MM.1S (cell line): ENCODE results near the gene OAS3.

ENCODE experiments used
- DNase-seq: peaks from one replicate; pipeline ENCODE4 v3.0.0-alpha.2; 2015
- H2AFZ ChIP-seq: fragments of 300-600 bp; sonication (generic); 2 replicates; pipeline ENCODE4 v1.6.0; 2016; ENCODE audit warnings: antibody characterized with exemption, low read length
- H3F3A ChIP-seq: fragments of 300-600 bp; sonication (generic); 2 replicates; pipeline ENCODE4 v1.6.1; 2016; ENCODE audit warnings: mild to moderate bottlenecking, antibody characterized with exemption, low read length, moderate library complexity, mixed read lengths; ENCODE audit not compliant: insufficient read depth
- H3K27ac ChIP-seq: fragments of 300-600 bp; sonication (generic); 2 replicates; pipeline ENCODE4 v1.5.1; 2016; ENCODE audit warnings: mild to moderate bottlenecking, low read length
- H3K27me3 ChIP-seq: fragments of 300-600 bp; sonication (generic); replicated peaks from 2 replicates; pipeline ENCODE4 v1.6.0; 2016; ENCODE audit warnings: low read length; ENCODE audit not compliant: insufficient read depth
- H3K36me3 ChIP-seq: fragments of 300-600 bp; sonication (generic); replicated peaks from 2 replicates; pipeline ENCODE4 v1.6.1; 2016; ENCODE audit warnings: mild to moderate bottlenecking, low read length, mixed read lengths; ENCODE audit not compliant: insufficient read depth
- H3K4me1 ChIP-seq: fragments of 300-600 bp; sonication (generic); 2 replicates; pipeline ENCODE4 v1.6.1; 2016; ENCODE audit warnings: low read length, mixed read lengths
- H3K4me2 ChIP-seq: fragments of 300-600 bp; sonication (generic); 2 replicates; pipeline ENCODE4 v1.6.0; 2016; ENCODE audit warnings: low read depth, low read length
- H3K4me3 ChIP-seq: fragments of 300-600 bp; sonication (generic); 2 replicates; pipeline ENCODE4 v1.5.1; 2016; ENCODE audit warnings: low read length, mixed read lengths
- H3K79me2 ChIP-seq: fragments of 300-600 bp; sonication (generic); 2 replicates; pipeline ENCODE4 v1.6.1; 2016; ENCODE audit warnings: mixed run types, low read length, mixed read lengths
- H3K9ac ChIP-seq: fragments of 300-600 bp; sonication (generic); 2 replicates; pipeline ENCODE4 v1.6.1; 2016; ENCODE audit warnings: low read length, mixed read lengths
- H3K9me2 ChIP-seq: fragments of 300-600 bp; sonication (generic); replicated peaks from 2 replicates; pipeline ENCODE4 v1.6.1; 2016; ENCODE audit warnings: mild to moderate bottlenecking, low read length, mixed read lengths; ENCODE audit not compliant: insufficient read depth
- H3K9me3 ChIP-seq: fragments of 300-600 bp; sonication (generic); replicated peaks from 2 replicates; pipeline ENCODE4 v1.6.1; 2016; ENCODE audit warnings: mild to moderate bottlenecking, low read length, mixed read lengths; ENCODE audit not compliant: insufficient read depth
- H4K20me1 ChIP-seq: fragments of 300-600 bp; sonication (generic); 2 replicates; pipeline ENCODE4 v1.6.1; 2016; ENCODE audit warnings: mild to moderate bottlenecking, low read length, moderate library complexity, mixed read lengths; ENCODE audit not compliant: insufficient read depth
- CTCF ChIP-seq: fragments of 300-600 bp; sonication (generic); IDR thresholded peaks from 2 replicates; pipeline ENCODE4 v1.5.1; 2016; ENCODE audit warnings: antibody characterized with exemption, low read length, mixed read lengths
- EZH2 ChIP-seq: fragments of 300-600 bp; sonication (generic); optimal IDR thresholded peaks from 2 replicates; pipeline ENCODE3; 2017; ENCODE audit warnings: low read depth, mild to moderate bottlenecking, antibody characterized with exemption, low read length, mixed read lengths
- EZH2phosphoT487 ChIP-seq: fragments of 300-600 bp; sonication (generic); IDR thresholded peaks from 2 replicates; pipeline ENCODE4 v1.6.1; 2018; ENCODE audit warnings: antibody characterized with exemption, low read length

OAS3 gene

GRCh38 chr12:112979041-112979680 lies 40.9 kb downstream of the OAS3 start:
- no peaks in the 10 kb centered on the region for H4K20me1 ChIP-seq
- peak overlapping the region; percentile 95 for H3K27ac ChIP-seq
- H3K9me2 ChIP-seq: no peaks in the 10 kb centered on the region
- peaks cover 6% of the 10 kb centered on the region; the same call in 1 of the 2 replicates for H3K4me1 ChIP-seq
- H3K4me2 ChIP-seq: peak overlapping the region; percentile 86
- H3K27me3 ChIP-seq: no peaks in the 10 kb centered on the region
- H2AFZ ChIP-seq: peak overlapping the region; percentile 38
- peak overlapping the region; percentile 87 for H3K4me3 ChIP-seq
- peak overlapping the region; percentile 81 for H3K9ac ChIP-seq
- peak; percentile 42 for DNase-seq
- TF ChIP-seq EZH2: no peak
- no peak for TF ChIP-seq CTCF
- TF ChIP-seq EZH2phosphoT487: no peak
- no peaks in the 10 kb centered on the region for H3K9me3 ChIP-seq
- peaks cover 49% of the 10 kb centered on the region for H3K79me2 ChIP-seq
- peaks cover 14% of the 10 kb centered on the region for H3F3A ChIP-seq
- H3K36me3 ChIP-seq: no peaks in the 10 kb centered on the region

GRCh38 chr12:112980491-112981158 lies 42.4 kb downstream of the OAS3 start:
- Histone ChIP-seq H4K20me1 (no peaks in the 10 kb centered on the region), H3K79me2 (peaks cover 64% of the 10 kb centered on the region), H3K36me3 (no peaks in the 10 kb centered on the region), H3K9me3 (no peaks in the 10 kb centered on the region), H3K4me1 (peaks cover 6% of the 10 kb centered on the region; the same call in 1 of the 2 replicates), H3K4me2 (peak overlapping the region; percentile 45; the same call in 1 of the 2 replicates), H2AFZ (no peak overlapping the region), H3F3A (peaks cover 14% of the 10 kb centered on the region), H3K27ac (no peak overlapping the region), H3K9me2 (no peaks in the 10 kb centered on the region), H3K4me3 (no peak overlapping the region), H3K27me3 (no peaks in the 10 kb centered on the region), H3K9ac (no peak overlapping the region)
- no peak for DNase-seq
- TF ChIP-seq EZH2phosphoT487 (no peak), EZH2 (no peak), CTCF (no peak)

GRCh38 chr12:112985642-112986290 lies 47.5 kb downstream of the OAS3 start:
- no peaks in the 10 kb centered on the region for H3K36me3 ChIP-seq
- no peaks in the 10 kb centered on the region for H3K27me3 ChIP-seq
- H3K79me2 ChIP-seq: peaks cover 49% of the 10 kb centered on the region
- no peak overlapping the region for H3K9ac ChIP-seq
- peaks cover 13% of the 10 kb centered on the region for H3K4me1 ChIP-seq
- H3K9me3 ChIP-seq: no peaks in the 10 kb centered on the region
- H3K27ac ChIP-seq: no peak overlapping the region
- H3K4me3 ChIP-seq: no peak overlapping the region
- no peak for DNase-seq
- no peaks in the 10 kb centered on the region for H3K9me2 ChIP-seq
- H3F3A ChIP-seq: 0 out of 2 replicates have a peak, but pooled peaks cover 5% of the 10 kb centered on the region
- no peak overlapping the region for H3K4me2 ChIP-seq
- TF ChIP-seq EZH2phosphoT487 (no peak), EZH2 (no peak), CTCF (no peak)
- no peaks in the 10 kb centered on the region for H4K20me1 ChIP-seq
- no peak overlapping the region for H2AFZ ChIP-seq
